Mesodermal cell (in vitro differentiated cells): Measurements from ENCODE around the gene TYW1B.
"Not testable (repeated sequence)": the region's sequence is repeated elsewhere in the genome, so short reads cannot be mapped to it uniquely, and the experiment has no call there.

Source experiments
- H3K27ac ChIP-seq: 2 replicates; pipeline ENCODE4 v1.7.0; 2013; ENCODE audit warnings: mild to moderate bottlenecking, low read depth, low read length, moderate library complexity; ENCODE audit not compliant: severe bottlenecking
- H3K36me3 ChIP-seq: 2 replicates; pipeline ENCODE4 v1.7.1; 2013; ENCODE audit warnings: mild to moderate bottlenecking, low read length, moderate library complexity; ENCODE audit not compliant: control insufficient read depth, insufficient read depth
- H3K4me1 ChIP-seq: one replicate; pipeline ENCODE4 v1.7.1; 2013; ENCODE audit warnings: mild to moderate bottlenecking, low read length; ENCODE audit not compliant: insufficient read depth, control insufficient read depth, poor library complexity, severe bottlenecking
- H3K4me3 ChIP-seq: 2 replicates; pipeline ENCODE4 v1.7.0; 2013; ENCODE audit warnings: low read length, control low read depth, mild to moderate bottlenecking; ENCODE audit not compliant: insufficient read depth, poor library complexity, severe bottlenecking; ENCODE audit errors: extremely low read depth
- H3K9me3 ChIP-seq: 2 replicates; pipeline ENCODE4 v1.7.1; 2013; ENCODE audit warnings: mild to moderate bottlenecking, low read length, moderate library complexity; ENCODE audit not compliant: control insufficient read depth
- WGBS, 2 experiments: methylation state at CpG; one replicate each; pipeline ENCODE4 v1.1.5; 2013; ENCODE audit warnings: missing lambda C conversion rate in 2 of 2; ENCODE audit not compliant: insufficient coverage in 2 of 2; 5-methylcytosine and 5-hydroxymethylcytosine counted together

The TYW1B gene

DNA sequence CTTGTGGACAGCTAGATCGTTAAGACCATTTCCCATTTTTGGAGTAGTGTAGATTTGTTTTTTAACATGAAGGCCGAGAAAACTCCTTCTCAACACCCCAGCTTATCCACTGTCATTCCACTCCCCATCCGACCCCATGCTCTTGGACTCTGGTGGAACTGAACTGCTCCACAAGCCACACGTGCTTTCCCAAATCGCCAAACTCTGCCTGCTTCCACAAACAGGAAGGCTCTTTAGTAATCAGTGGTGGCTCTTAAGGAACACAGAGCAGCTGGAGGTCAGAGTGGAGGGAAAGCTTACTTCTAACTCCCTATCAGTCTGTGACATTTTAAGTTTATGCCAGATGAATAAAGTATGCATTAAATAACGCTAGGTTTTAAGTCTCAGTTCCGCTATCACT is 159.6 kb downstream of the TYW1B start:
- not testable (repeated sequence) for H3K4me3 ChIP-seq, H3K9me3 ChIP-seq, H3K36me3 ChIP-seq, H3K27ac ChIP-seq, H3K4me1 ChIP-seq
- 89 to 100% methylated on average over 1 to 3 of the region's 7 CpGs for WGBS, 2 experiments

DNA sequence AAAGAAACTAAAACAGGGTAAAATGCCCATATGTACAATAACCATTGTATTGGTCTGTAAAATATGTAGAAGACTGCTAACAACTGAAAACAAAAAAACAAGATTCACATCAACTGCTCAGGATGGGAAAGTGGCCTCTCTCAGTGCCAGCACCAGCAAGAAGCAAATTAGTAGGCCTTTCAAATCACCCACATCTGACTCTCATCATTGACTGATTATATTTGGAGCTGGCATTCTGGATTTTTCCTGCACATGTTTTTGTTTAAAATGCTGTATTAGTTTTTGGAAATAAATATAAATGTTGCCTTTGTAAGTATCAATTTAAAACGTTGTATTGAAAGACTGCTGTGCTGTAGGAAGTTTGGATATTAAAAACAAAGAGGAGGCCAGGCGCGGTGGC is 161.0 kb downstream of the TYW1B start:
- H3K4me1 ChIP-seq, H3K9me3 ChIP-seq, H3K27ac ChIP-seq, H3K4me3 ChIP-seq, H3K36me3 ChIP-seq: not testable (repeated sequence)
- 80 to 85% methylated on average over 3 of the region's 3 CpGs for WGBS, 2 experiments

DNA sequence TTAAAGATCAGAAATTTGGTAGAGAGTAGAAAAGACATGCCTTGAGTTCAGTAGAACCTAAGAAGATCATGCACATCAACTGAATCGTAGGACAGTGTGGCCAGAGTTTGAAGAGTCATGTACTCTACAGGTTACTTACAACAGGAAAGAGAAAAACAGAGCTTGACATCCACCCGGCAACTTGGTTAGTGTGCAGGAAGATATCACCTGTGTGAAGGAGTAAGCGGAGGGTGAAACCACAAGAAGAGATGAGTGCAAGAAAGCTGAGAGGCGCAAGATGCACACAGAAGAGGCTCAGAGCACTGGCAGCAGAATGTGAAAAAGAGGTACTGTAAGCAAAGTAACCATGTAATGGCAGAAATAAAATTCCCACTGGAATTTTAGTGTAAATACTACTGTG is 179.4 kb downstream of the TYW1B start:
- not testable (repeated sequence) for H3K27ac ChIP-seq, H3K4me3 ChIP-seq, H3K4me1 ChIP-seq, H3K9me3 ChIP-seq, H3K36me3 ChIP-seq
- 93 to 100% methylated on average over 2 to 4 of the region's 4 CpGs for WGBS, 2 experiments

DNA sequence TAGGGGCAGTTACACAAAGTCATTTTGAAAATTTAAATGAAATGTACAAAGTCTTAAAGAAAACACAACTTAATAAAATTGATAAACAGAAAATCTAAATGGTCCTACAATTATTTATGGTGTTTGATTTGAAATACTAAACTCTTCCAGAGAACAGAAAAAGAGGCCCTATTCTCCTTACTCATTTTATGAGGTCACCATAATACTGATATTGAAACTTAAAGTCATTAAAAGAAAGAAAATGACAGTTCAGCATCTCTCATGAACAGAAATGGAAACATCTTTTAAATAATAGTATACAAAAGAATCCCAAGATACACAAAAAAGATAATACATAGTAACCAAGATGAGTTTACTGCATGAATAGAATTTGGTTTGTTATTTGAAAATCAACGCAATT is 184.3 kb downstream of the TYW1B start:
- not testable (repeated sequence) for H3K4me1 ChIP-seq, H3K9me3 ChIP-seq, H3K4me3 ChIP-seq, H3K27ac ChIP-seq, H3K36me3 ChIP-seq
- WGBS, 2 experiments = no CpG with 5 or more reads among the region's 1 CpG

DNA sequence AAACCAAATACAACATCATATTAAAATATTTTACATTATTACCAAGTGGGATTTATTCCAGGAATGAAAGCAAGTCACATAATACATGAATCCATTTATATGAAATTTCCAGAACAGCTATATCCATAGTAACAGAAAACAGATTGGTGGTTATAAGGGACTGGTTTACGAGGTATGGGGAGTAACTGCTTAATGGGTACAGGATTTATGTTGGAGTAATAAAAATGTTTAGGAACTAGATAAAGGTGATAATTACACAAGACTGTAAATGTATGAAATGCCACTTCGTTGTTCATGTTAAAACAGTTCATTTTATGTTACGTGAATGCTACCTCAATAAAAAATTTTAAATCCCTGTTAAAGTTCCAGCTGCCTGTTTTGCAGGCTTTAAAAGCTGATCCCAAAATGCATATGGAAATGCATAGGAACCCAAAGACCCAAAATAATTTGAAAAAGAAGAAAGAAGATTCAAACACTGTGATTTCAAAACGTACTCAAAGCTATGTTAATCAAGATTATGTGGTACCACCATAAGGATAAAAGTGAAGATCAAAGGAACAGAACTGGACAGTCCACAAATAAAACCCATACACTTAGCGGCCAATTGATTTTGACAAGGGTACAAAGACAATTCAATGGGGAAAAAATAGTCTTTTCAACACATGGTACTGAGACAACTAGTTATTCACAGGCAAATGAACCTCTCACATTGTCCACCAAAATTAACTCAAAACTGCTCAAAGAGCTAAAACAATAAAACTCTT is 186.3 kb downstream of the TYW1B start:
- H3K4me1 ChIP-seq, H3K9me3 ChIP-seq, H3K27ac ChIP-seq, H3K36me3 ChIP-seq, H3K4me3 ChIP-seq: not testable (repeated sequence)
- WGBS, 2 experiments = 80 to 93% methylated on average over 2 of the region's 5 CpGs

DNA sequence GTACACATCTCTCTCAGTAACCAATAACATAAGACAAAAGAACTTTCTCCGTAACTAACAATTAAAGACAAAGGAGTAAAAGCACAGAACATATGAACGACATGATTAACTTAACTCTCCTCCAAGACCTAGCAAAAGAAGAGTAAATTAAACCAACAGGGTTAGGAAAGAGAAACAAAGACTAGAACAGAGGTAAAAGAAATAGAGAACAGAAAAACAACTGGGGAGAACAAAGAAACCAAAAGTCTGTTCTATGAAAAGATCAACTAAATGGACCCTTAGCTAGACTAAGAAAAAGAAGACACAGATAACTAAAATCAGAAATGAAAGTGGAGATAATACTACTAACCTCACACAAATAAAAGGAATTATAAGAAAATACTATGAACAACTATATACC is 187.3 kb downstream of the TYW1B start:
- not testable (repeated sequence) for H3K9me3 ChIP-seq, H3K36me3 ChIP-seq, H3K4me3 ChIP-seq, H3K4me1 ChIP-seq, H3K27ac ChIP-seq
- WGBS, 2 experiments = no CpG with 5 or more reads among the region's 2 CpGs

DNA sequence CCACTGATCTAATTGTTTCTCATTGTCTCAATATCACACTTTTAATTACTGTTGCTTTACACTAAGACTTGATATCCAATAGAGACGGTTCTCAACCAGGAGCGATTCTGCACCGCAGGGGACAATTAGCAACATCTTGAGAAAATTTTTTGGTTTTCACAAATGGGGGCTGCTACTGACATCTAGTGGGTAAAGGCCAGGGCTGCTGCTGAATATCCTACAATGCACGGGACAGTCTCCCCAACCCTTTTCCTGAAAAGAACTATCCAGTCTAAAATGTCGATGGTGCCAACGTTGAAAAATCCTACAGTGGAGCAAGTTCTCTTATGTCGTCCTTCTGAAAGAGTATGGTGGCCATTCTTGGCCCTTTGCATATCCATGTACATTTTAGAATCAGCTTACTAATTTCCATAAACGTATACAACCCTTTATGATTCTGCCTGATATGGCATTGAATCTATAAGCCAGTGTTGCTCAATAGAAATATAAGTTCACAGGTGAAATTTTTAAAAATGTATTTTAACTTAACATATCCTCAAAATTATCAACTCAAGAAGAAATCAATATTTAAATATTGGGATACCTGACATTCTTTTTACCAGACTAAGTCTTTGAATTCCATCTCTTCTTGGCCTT is 192.6 kb downstream of the TYW1B start:
- 57 to 71% methylated on average over 2 to 3 of the region's 8 CpGs for WGBS, 2 experiments
- H3K27ac ChIP-seq, H3K4me1 ChIP-seq, H3K36me3 ChIP-seq, H3K9me3 ChIP-seq, H3K4me3 ChIP-seq: not testable (repeated sequence)

DNA sequence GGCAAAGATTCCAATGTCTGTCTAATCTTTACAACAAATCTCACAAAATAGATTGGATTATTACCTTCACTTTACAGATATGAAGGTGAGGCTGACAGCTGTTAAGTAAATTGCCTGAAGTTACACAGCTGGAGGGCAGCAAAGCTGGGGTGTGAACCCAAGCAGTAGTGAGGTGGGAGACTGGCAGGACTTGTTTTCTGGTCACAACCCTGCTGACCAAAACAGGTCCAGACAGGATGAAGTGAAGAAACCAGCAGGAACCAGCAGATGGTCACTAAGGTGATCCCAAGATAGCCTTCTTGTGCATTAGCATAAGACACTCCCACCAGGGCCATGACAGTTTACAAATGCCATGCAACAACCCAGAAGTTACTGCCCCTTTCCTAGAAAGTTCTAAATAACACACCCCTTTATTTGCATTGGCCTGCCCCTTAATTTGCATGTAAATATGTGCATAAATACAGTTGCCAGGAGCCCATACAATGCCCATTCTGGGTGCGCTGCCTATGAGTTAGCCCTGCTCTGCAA is 195.2 kb downstream of the TYW1B start:
- not testable (repeated sequence) for H3K4me3 ChIP-seq, H3K27ac ChIP-seq, H3K36me3 ChIP-seq, H3K4me1 ChIP-seq, H3K9me3 ChIP-seq
- WGBS, 2 experiments = no CpG with 5 or more reads among the region's 1 CpG

DNA sequence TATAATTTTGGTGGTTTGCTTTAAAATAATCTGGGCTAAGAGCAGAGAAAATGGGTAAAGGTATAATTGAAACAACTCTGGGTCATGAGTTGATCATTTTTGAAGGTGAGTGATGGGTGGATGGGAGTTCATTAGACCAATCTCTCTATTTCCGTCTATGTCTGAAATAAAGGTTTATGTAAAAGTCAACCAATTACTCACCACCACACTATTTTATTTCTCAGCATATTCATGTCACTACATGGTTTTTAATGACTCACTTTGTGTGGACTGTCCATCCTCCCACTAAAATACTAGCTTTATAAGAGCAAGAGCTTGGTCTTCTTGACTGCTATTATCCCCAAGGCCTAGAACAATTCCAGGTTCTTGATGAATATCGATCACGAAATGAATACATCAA is 199.6 kb downstream of the TYW1B start:
- H3K27ac ChIP-seq, H3K4me3 ChIP-seq, H3K9me3 ChIP-seq, H3K4me1 ChIP-seq, H3K36me3 ChIP-seq: not testable (repeated sequence)
- no CpG with 5 or more reads among the region's 3 CpGs for WGBS, 2 experiments

DNA sequence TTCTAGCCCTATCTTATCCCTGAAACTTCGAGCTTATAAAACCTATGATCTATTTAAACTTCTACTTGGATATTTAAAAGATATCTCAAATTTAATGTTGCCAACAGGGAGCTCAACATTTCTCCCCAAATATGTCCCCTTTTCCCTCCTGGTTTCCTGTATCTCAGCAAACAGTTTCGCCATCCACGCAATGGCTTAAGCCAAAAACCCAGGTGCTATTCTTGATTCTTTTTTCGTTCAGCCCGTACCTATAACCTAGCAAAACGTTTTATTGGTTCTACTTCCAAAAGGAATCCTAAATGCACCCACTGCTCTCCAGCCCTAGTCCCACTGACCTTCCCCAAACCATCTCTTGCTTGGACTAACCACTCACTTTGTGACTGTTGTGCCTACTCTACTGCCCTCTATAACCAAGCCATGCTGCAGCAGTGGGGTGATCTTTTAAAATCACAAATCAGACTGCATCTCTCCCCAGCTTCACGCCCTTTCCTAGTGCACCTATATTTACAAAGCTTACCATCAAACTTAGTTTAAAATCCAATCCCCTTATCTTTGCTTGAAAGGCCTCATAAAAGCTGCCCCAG is 201.5 kb downstream of the TYW1B start:
- not testable (repeated sequence) for H3K4me1 ChIP-seq, H3K27ac ChIP-seq, H3K4me3 ChIP-seq, H3K9me3 ChIP-seq, H3K36me3 ChIP-seq
- 69 to 86% methylated on average over 3 to 5 of the region's 7 CpGs for WGBS, 2 experiments
